GM12878 (cell line): ENCODE measurements around the gene TGIF2. TPM values are rescaled to one million over a fixed set of nuclear protein-coding genes. Genes with fewer than 3 reads are reported as not detected.
A peak's percentile ranks its signal among the peaks of the same experiment; 100 is the strongest.

Source experiments
- BCL11A ChIP-seq: IDR thresholded peaks from 2 replicates; pipeline ENCODE4 v1.6.1; 2011; ENCODE audit warnings: low read depth, low read length
- CHD2 ChIP-seq: IDR thresholded peaks from 2 replicates; pipeline ENCODE4 v1.6.1; 2011; ENCODE audit warnings: low read depth, low read length, improper control_type of control experiment, borderline replicate concordance
- EED ChIP-seq: sonication (generic); IDR thresholded peaks from 2 replicates; pipeline ENCODE4 v1.6.1; 2016; ENCODE audit warnings: antibody characterized with exemption, low read depth
- ESRRA ChIP-seq: IDR thresholded peaks from 2 replicates; pipeline ENCODE4 v1.6.1; 2012; ENCODE audit warnings: mild to moderate bottlenecking, low read length, improper control_type of control experiment
- ETV6 ChIP-seq, 2 experiments: fragments of 450-650 bp in 1 of 2; IDR thresholded peaks in 1 of 2; conservative IDR thresholded peaks in 1 of 2; 2 replicates each; pipeline ENCODE4 v1.6.1; 2014; ENCODE audit warnings: antibody characterized with exemption in 1 of 2, borderline replicate concordance in 1 of 2, low read depth in 1 of 2, mild to moderate bottlenecking in 1 of 2, moderate library complexity in 1 of 2
- IKZF1 ChIP-seq: fragments of 450-650 bp; conservative IDR thresholded peaks from 2 replicates; pipeline ENCODE4 v1.6.1; 2017; ENCODE audit warnings: antibody characterized with exemption, mild to moderate bottlenecking
- IKZF2 ChIP-seq, 2 experiments: fragments of 450-650 bp; IDR thresholded peaks; 2 replicates each; pipeline ENCODE4 v1.6.1; 2017; ENCODE audit warnings: mild to moderate bottlenecking in 2 of 2, moderate library complexity in 2 of 2
- JUNB ChIP-seq: IDR thresholded peaks from 2 replicates; pipeline ENCODE4 v1.6.1; 2016; ENCODE audit warnings: antibody characterized with exemption, mild to moderate bottlenecking
- MXI1 ChIP-seq: fragments of 150-350 bp; IDR thresholded peaks from 2 replicates; pipeline ENCODE4 v1.6.1; 2011; ENCODE audit warnings: low read depth, mild to moderate bottlenecking, inconsistent platforms, low read length, improper control_type of control experiment
- NFYB ChIP-seq: IDR thresholded peaks from 2 replicates; pipeline ENCODE4 v1.6.1; 2011; ENCODE audit warnings: low read depth, mild to moderate bottlenecking, low read length, improper control_type of control experiment, moderate library complexity; ENCODE audit not compliant: insufficient read depth
- NR2F1 ChIP-seq: fragments of 450-650 bp; conservative IDR thresholded peaks from 2 replicates; pipeline ENCODE4 v1.6.1; 2017; ENCODE audit warnings: mild to moderate bottlenecking
- PML ChIP-seq: IDR thresholded peaks from 2 replicates; pipeline ENCODE4 v1.6.1; 2012; ENCODE audit warnings: low read length, inconsistent platforms
- POU2F2 ChIP-seq: IDR thresholded peaks from 3 replicates; pipeline ENCODE4 v1.6.1; 2011; ENCODE audit warnings: low read depth, mild to moderate bottlenecking, low read length, borderline replicate concordance
- RAD21 ChIP-seq: IDR thresholded peaks from 2 replicates; pipeline ENCODE4 v1.6.1; 2011; ENCODE audit warnings: mild to moderate bottlenecking, low read depth, low read length, moderate library complexity; ENCODE audit not compliant: insufficient read depth
- RAD51 ChIP-seq: fragments of 450-650 bp; IDR thresholded peaks from 2 replicates; pipeline ENCODE4 v1.6.1; 2016; ENCODE audit warnings: moderate library complexity, mild to moderate bottlenecking, inconsistent platforms
- RB1 ChIP-seq: fragments of 450-650 bp; formaldehyde crosslinking; IDR thresholded peaks from 2 replicates; pipeline ENCODE4 v1.6.1; 2017; ENCODE audit warnings: mild to moderate bottlenecking, borderline replicate concordance
- SMC3 ChIP-seq: IDR thresholded peaks from 2 replicates; pipeline ENCODE4 v1.6.1; 2011; ENCODE audit warnings: low read length, improper control_type of control experiment, borderline replicate concordance
- TCF12 ChIP-seq: IDR thresholded peaks from 2 replicates; pipeline ENCODE4 v1.6.1; 2011; ENCODE audit warnings: low read depth, mild to moderate bottlenecking, low read length
- ZNF217 ChIP-seq: fragments of 450-650 bp; IDR thresholded peaks from 2 replicates; pipeline ENCODE4 v1.6.1; 2017; ENCODE audit warnings: antibody characterized with exemption, mild to moderate bottlenecking
- polyA plus RNA-seq, 11 experiments: library from polyadenylated mRNA; depleted of rRNA in 4 of 11; unstranded in 6 of 11; stranded (reverse) in 5 of 11; fragments of >200 nt; fragmentation: Nextera tagmentation in 4 of 11; fragmentation: Illumina TruSeq in 1 of 11; extraction: Ambion mirVana in 4 of 11; extraction: Trizol in 1 of 11; gene quantifications; 1 replicate in 1 of 11; 2 replicates in 10 of 11; pipeline versions ENCODE4 v1.2.1 to v1.2.3, GENCODE V29; 2011 to 2016; ENCODE audit warnings: inconsistent platforms in 2 of 11, missing spikeins in 2 of 11, low read depth in 1 of 11
- total RNA-seq, 4 experiments: library from RNA; depleted of rRNA in 3 of 4; stranded (reverse); fragments of >200 nt in 3 of 4; fragmentation: Illumina TruSeq in 1 of 4; extraction: Trizol in 1 of 4; gene quantifications; 2 replicates each; pipeline versions ENCODE4 v1.2.1 to v1.2.3, GENCODE V29; 2013 to 2021
- TF ChIP-seq, protein P1 (sequence below): fragments of 450-650 bp; IDR thresholded peaks from 2 replicates; pipeline ENCODE4 v1.6.1; 2014; ENCODE audit warnings: mild to moderate bottlenecking
- TF ChIP-seq, protein P2 (sequence below): fragments of 450-650 bp; conservative IDR thresholded peaks from 2 replicates; pipeline ENCODE4 v1.6.1; 2017; ENCODE audit warnings: mild to moderate bottlenecking, moderate library complexity
- TF ChIP-seq, protein P3 (sequence below): IDR thresholded peaks from 2 replicates; pipeline ENCODE4 v1.6.1; 2012; ENCODE audit warnings: low read depth, low read length, improper control_type of control experiment
- TF ChIP-seq, protein P4 (sequence below): fragments of 450-650 bp; IDR thresholded peaks from 2 replicates; pipeline ENCODE4 v1.6.1; 2017; ENCODE audit warnings: mild to moderate bottlenecking, moderate library complexity

Gene TGIF2
- total and polyA plus RNA-seq, 10 of the 15 experiments (the other 5 are each of a cell fraction or from before 2014, with no cell fraction given), result 13.1 to 47.1 (median 36.6) TPM

DNA sequence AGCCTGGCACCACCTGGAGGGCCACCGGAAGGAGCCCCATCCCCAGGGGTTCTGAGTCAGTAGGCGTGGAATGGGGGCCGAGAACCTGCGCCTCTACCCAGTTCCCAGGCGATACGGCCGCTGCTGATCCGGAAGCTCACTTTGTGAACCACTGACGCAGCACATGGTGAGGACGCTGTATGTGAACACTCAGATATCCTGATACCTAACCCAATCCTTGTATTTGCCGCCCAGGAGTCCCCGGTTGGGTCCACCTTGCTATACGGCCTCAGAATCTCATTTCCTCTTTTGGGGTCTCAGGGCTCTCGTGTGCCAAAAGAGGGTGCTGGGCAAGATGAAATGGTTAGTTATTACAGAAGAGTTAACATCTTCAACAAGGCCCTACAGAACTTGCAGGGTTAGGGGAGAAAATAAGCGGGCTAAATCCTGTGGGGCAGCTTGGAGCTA is 31.6 kb downstream of the TGIF2 start (continued):
- TF ChIP-seq, protein P1, sequence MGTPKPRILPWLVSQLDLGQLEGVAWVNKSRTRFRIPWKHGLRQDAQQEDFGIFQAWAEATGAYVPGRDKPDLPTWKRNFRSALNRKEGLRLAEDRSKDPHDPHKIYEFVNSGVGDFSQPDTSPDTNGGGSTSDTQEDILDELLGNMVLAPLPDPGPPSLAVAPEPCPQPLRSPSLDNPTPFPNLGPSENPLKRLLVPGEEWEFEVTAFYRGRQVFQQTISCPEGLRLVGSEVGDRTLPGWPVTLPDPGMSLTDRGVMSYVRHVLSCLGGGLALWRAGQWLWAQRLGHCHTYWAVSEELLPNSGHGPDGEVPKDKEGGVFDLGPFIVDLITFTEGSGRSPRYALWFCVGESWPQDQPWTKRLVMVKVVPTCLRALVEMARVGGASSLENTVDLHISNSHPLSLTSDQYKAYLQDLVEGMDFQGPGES, result no peak
- no peak for TF ChIP-seq CHD2
- TF ChIP-seq ESRRA, result no peak
- TF ChIP-seq, protein P2, sequence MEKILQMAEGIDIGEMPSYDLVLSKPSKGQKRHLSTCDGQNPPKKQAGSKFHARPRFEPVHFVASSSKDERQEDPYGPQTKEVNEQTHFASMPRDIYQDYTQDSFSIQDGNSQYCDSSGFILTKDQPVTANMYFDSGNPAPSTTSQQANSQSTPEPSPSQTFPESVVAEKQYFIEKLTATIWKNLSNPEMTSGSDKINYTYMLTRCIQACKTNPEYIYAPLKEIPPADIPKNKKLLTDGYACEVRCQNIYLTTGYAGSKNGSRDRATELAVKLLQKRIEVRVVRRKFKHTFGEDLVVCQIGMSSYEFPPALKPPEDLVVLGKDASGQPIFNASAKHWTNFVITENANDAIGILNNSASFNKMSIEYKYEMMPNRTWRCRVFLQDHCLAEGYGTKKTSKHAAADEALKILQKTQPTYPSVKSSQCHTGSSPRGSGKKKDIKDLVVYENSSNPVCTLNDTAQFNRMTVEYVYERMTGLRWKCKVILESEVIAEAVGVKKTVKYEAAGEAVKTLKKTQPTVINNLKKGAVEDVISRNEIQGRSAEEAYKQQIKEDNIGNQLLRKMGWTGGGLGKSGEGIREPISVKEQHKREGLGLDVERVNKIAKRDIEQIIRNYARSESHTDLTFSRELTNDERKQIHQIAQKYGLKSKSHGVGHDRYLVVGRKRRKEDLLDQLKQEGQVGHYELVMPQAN, result peak; percentile 41; the same call in 1 of the 2 replicates
- peak; percentile 38; the same call in 1 of the 2 replicates for TF ChIP-seq PML
- 0 out of 2 replicates have a peak, but pooled peaks have one; percentile 39 for TF ChIP-seq TCF12
- TF ChIP-seq ETV6 (conservative IDR thresholded peaks at IDR 0.05 in 1 of 2, IDR thresholded peaks at IDR 0.05 in 1 of 2; ENCODE audit: borderline replicate concordance in 1 of 2, low read depth in 1 of 2), result peak in 1 of 2 experiments; percentile 56; a peak in 2 of 4 replicates
- TF ChIP-seq, protein P3, sequence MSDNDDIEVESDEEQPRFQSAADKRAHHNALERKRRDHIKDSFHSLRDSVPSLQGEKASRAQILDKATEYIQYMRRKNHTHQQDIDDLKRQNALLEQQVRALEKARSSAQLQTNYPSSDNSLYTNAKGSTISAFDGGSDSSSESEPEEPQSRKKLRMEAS, result 0 out of 2 replicates have a peak, but pooled peaks have one; percentile 25
- TF ChIP-seq POU2F2, result peak; percentile 64; the same call in 2 of the 3 replicates
- TF ChIP-seq RB1, result no peak
- TF ChIP-seq EED, result peak; percentile 81
- peak; percentile 27; the same call in 1 of the 2 replicates for TF ChIP-seq ZNF217
- peak; percentile 23; the same call in 1 of the 2 replicates for TF ChIP-seq NFYB
- TF ChIP-seq BCL11A, result peak; percentile 7; the same call in 1 of the 2 replicates
- TF ChIP-seq, protein P4, sequence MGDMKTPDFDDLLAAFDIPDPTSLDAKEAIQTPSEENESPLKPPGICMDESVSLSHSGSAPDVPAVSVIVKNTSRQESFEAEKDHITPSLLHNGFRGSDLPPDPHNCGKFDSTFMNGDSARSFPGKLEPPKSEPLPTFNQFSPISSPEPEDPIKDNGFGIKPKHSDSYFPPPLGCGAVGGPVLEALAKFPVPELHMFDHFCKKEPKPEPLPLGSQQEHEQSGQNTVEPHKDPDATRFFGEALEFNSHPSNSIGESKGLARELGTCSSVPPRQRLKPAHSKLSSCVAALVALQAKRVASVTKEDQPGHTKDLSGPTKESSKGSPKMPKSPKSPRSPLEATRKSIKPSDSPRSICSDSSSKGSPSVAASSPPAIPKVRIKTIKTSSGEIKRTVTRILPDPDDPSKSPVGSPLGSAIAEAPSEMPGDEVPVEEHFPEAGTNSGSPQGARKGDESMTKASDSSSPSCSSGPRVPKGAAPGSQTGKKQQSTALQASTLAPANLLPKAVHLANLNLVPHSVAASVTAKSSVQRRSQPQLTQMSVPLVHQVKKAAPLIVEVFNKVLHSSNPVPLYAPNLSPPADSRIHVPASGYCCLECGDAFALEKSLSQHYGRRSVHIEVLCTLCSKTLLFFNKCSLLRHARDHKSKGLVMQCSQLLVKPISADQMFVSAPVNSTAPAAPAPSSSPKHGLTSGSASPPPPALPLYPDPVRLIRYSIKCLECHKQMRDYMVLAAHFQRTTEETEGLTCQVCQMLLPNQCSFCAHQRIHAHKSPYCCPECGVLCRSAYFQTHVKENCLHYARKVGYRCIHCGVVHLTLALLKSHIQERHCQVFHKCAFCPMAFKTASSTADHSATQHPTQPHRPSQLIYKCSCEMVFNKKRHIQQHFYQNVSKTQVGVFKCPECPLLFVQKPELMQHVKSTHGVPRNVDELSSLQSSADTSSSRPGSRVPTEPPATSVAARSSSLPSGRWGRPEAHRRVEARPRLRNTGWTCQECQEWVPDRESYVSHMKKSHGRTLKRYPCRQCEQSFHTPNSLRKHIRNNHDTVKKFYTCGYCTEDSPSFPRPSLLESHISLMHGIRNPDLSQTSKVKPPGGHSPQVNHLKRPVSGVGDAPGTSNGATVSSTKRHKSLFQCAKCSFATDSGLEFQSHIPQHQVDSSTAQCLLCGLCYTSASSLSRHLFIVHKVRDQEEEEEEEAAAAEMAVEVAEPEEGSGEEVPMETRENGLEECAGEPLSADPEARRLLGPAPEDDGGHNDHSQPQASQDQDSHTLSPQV, result no peak; the same call in 1 of the 2 replicates
- no peak for TF ChIP-seq SMC3
- TF ChIP-seq NR2F1, result peak; percentile 51
- no peak for TF ChIP-seq IKZF1
- TF ChIP-seq MXI1, result peak; percentile 76; the same call in 1 of the 2 replicates
- TF ChIP-seq RAD51, result peak; percentile 38; the same call in 1 of the 2 replicates
- TF ChIP-seq IKZF2 (IDR thresholded peaks at IDR 0.05), result peak; percentile 76 to 83; a peak in 3 of 4 replicates
- TF ChIP-seq RAD21, result no peak
- TF ChIP-seq JUNB, result no peak; the same call in 1 of the 2 replicates
